Natural killer cell (primary cell): ENCODE results near the gene OR10H5. TPM values are rescaled to one million over a fixed set of nuclear protein-coding genes. Genes with fewer than 3 reads are reported as not detected.

Source experiments
- ATAC-seq, 3 donors: fragments of 150-1000 bp in 2 of 3; fragments of 200-7000 bp in 1 of 3; cut with Tn5 transposase; 1 replicate in 1 of 3; 2 replicates in 2 of 3; pipeline ENCODE4 v1.10.0; 2021; ENCODE audit warnings: mild to moderate bottlenecking in 2 of 3, moderate library complexity in 2 of 3
- DNase-seq, 2 donors: peaks; one replicate each; pipeline versions ENCODE4 v3.0.0 to v3.0.0-alpha.2; 2013 to 2021; ENCODE audit warnings: mixed read lengths in 1 of 2
- H3K27ac ChIP-seq: one replicate; pipeline ENCODE4 v1.5.1; 2013; ENCODE audit warnings: mild to moderate bottlenecking, low read length
- H3K27me3 ChIP-seq: one replicate; pipeline ENCODE4 v1.6.1; 2013; ENCODE audit warnings: low read length; ENCODE audit not compliant: control insufficient read depth, insufficient read depth
- H3K36me3 ChIP-seq: one replicate; pipeline ENCODE4 v1.6.1; 2013; ENCODE audit warnings: low read length; ENCODE audit not compliant: control insufficient read depth, insufficient read depth
- H3K4me1 ChIP-seq: one replicate; pipeline ENCODE4 v1.6.1; 2013; ENCODE audit warnings: low read length; ENCODE audit not compliant: control insufficient read depth, insufficient read depth
- H3K4me3 ChIP-seq: one replicate; pipeline ENCODE4 v1.5.1; 2013; ENCODE audit warnings: low read length
- H3K9me3 ChIP-seq: one replicate; pipeline ENCODE4 v1.6.1; 2013; ENCODE audit warnings: low read length; ENCODE audit not compliant: control insufficient read depth, insufficient read depth
- H3K27ac Mint-ChIP-seq, 2 donors: one replicate each; pipeline ENCODE4 v1.8.0; 2022; ENCODE audit warnings: mild to moderate bottlenecking in 2 of 2, mixed read lengths in 2 of 2, moderate library complexity in 1 of 2
- H3K27me3 Mint-ChIP-seq, 2 donors: one replicate each; pipeline ENCODE4 v1.8.0; 2022; ENCODE audit warnings: low read depth in 2 of 2, mixed read lengths in 2 of 2
- H3K36me3 Mint-ChIP-seq: one replicate; pipeline ENCODE4 v1.8.0; 2022; ENCODE audit warnings: mixed read lengths
- H3K4me1 Mint-ChIP-seq, 2 donors: one replicate each; pipeline ENCODE4 v1.8.0; 2022; ENCODE audit warnings: mixed read lengths in 2 of 2
- H3K4me3 Mint-ChIP-seq: one replicate; pipeline ENCODE4 v1.8.0; 2022; ENCODE audit warnings: mild to moderate bottlenecking, moderate library complexity, mixed read lengths
- H3K9me3 Mint-ChIP-seq, 2 donors: one replicate each; pipeline ENCODE4 v1.8.0; 2022; ENCODE audit warnings: mixed read lengths in 2 of 2
- WGBS: methylation state at CpG from one replicate; pipeline ENCODE4 v1.1.7; 2013; ENCODE audit warnings: missing lambda C conversion rate; ENCODE audit not compliant: insufficient coverage; 5-methylcytosine and 5-hydroxymethylcytosine counted together
- intact Hi-C: fragments of 100-400 bp; cut with micrococcal nuclease; formaldehyde crosslinking; loops from one replicate; pipeline ENCODE4 v1.14.2; 2022
- total RNA-seq, 4 donors: library from RNA; stranded (reverse); fragments of 120-200 nt in 1 of 4; gene quantifications; one replicate each; pipeline versions ENCODE4 v1.2.3 to v1.2.4, GENCODE V29; 2013 to 2022
- TF ChIP-seq, protein P1 (sequence below): fragments of 200-600 bp; IDR thresholded peaks from one replicate; pipeline ENCODE4 v1.8.0; 2022; ENCODE audit warnings: antibody characterized with exemption

The OR10H5 gene
- total RNA-seq, 3 donors from 2014 or later (not counting 1 experiment from before 2014, with no cell fraction given), result not detected

DNA sequence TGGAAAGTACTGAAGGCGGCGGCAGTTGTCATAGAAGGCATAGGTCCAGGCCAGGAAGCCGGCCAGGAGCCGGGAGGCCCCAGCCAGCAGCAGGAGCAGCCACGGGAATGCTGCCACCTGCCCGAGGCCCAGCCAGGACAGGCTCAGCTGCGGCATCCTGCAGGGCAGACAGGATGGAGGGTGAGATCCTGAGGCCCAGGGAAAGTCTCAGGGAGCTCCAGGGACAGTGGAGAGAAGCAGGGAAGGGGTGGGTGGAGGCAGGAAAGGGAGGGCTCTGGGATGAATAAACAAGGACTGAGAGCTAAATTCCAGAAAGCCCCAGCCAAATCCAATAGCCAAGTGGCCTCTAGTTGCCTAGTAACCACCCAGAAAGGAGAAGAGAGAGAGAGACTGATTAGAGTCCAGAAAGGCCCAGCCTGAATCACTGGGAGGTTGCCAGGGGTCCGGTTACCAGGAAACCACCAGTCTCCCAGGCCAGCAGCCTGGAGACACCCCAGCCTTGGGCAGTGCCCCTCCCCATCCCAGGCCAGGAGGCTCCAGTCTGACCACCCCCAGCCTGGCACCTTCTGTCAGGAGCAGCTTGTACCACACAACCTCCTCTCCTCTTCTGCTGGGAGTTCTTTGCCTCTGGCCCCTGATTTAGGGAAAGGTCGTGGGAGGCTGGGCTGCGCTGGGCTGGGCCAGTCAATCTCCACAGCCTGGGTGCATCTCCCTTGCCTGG lies 7.5 kb upstream of the OR10H5 start:
- ATAC-seq, result peak in 1 of 3 donors; percentile 21
- no peak overlapping the region for H3K27ac ChIP-seq
- no peaks in the 10 kb centered on the region for H3K4me1 ChIP-seq
- intact Hi-C loops, result no loop called here
- H3K4me3 Mint-ChIP-seq, result no peak overlapping the region
- H3K36me3 ChIP-seq, result no peaks in the 10 kb centered on the region
- H3K36me3 Mint-ChIP-seq, result no peaks in the 10 kb centered on the region
- DNase-seq, result no peak
- WGBS, result 63% methylated on average over 9 of the region's 10 CpGs
- no peaks in the 10 kb centered on the region for H3K4me1 Mint-ChIP-seq
- H3K27me3 Mint-ChIP-seq, result peaks cover 6 to 26% of the 10 kb centered on the region in 2 donors
- no peak overlapping the region for H3K27ac Mint-ChIP-seq
- peaks cover 3% of the 10 kb centered on the region for H3K27me3 ChIP-seq
- H3K4me3 ChIP-seq, result no peak overlapping the region
- H3K9me3 ChIP-seq, result no peaks in the 10 kb centered on the region
- H3K9me3 Mint-ChIP-seq, result no peaks in the 10 kb centered on the region
- TF ChIP-seq, protein P1, sequence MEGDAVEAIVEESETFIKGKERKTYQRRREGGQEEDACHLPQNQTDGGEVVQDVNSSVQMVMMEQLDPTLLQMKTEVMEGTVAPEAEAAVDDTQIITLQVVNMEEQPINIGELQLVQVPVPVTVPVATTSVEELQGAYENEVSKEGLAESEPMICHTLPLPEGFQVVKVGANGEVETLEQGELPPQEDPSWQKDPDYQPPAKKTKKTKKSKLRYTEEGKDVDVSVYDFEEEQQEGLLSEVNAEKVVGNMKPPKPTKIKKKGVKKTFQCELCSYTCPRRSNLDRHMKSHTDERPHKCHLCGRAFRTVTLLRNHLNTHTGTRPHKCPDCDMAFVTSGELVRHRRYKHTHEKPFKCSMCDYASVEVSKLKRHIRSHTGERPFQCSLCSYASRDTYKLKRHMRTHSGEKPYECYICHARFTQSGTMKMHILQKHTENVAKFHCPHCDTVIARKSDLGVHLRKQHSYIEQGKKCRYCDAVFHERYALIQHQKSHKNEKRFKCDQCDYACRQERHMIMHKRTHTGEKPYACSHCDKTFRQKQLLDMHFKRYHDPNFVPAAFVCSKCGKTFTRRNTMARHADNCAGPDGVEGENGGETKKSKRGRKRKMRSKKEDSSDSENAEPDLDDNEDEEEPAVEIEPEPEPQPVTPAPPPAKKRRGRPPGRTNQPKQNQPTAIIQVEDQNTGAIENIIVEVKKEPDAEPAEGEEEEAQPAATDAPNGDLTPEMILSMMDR, result no peak

GRCh38 chr19:15780610-15781418 lies 6.6 kb upstream of the OR10H5 start:
- H3K36me3 ChIP-seq, result no peaks in the 10 kb centered on the region
- no peaks in the 10 kb centered on the region for H3K36me3 Mint-ChIP-seq
- no peak overlapping the region for H3K4me3 Mint-ChIP-seq
- no peaks in the 10 kb centered on the region for H3K9me3 Mint-ChIP-seq
- no peak for DNase-seq
- 81% methylated on average over 7 of the region's 7 CpGs for WGBS
- H3K4me1 Mint-ChIP-seq, result no peaks in the 10 kb centered on the region
- H3K9me3 ChIP-seq, result no peaks in the 10 kb centered on the region
- peak in 1 of 3 donors; percentile 14 for ATAC-seq
- no peak overlapping the region for H3K4me3 ChIP-seq
- TF ChIP-seq, protein P1, result no peak
- peaks cover 0 to 18% of the 10 kb centered on the region in 2 donors for H3K27me3 Mint-ChIP-seq
- no peaks in the 10 kb centered on the region for H3K4me1 ChIP-seq
- no peak overlapping the region for H3K27ac ChIP-seq
- intact Hi-C loops, result no loop called here
- peaks cover 3% of the 10 kb centered on the region for H3K27me3 ChIP-seq
- no peak overlapping the region for H3K27ac Mint-ChIP-seq

GRCh38 chr19:15781661-15782060 lies 5.8 kb upstream of the OR10H5 start:
- Histone ChIP-seq H3K4me3 (no peak overlapping the region), H3K36me3 (no peaks in the 10 kb centered on the region), H3K27me3 (peaks cover 3% of the 10 kb centered on the region), H3K9me3 (no peaks in the 10 kb centered on the region), H3K27ac (no peak overlapping the region), H3K4me1 (no peaks in the 10 kb centered on the region)
- ATAC-seq (no peak), DNase-seq (no peak)
- TF ChIP-seq, protein P1, result no peak
- no peak overlapping the region for H3K27ac Mint-ChIP-seq
- WGBS, result 87% methylated on average over 5 of the region's 5 CpGs
- no peaks in the 10 kb centered on the region for H3K36me3 Mint-ChIP-seq
- no peak overlapping the region for H3K4me3 Mint-ChIP-seq
- H3K4me1 Mint-ChIP-seq, result no peaks in the 10 kb centered on the region
- no peaks in the 10 kb centered on the region for H3K9me3 Mint-ChIP-seq
- intact Hi-C loops, result no loop called here
- peaks cover 0 to 14% of the 10 kb centered on the region in 2 donors for H3K27me3 Mint-ChIP-seq
